ENCODE results near the gene PYDC1.
"Not testable (repeated sequence)": the region's sequence is repeated elsewhere in the genome, so short reads cannot be mapped to it uniquely, and the experiment has no call there.

PYDC1 gene

GRCh38 chr16:31177136-31177535 is 39.8 kb downstream of the PYDC1 start:
- DNase-seq: no peak

GRCh38 chr16:31170048-31170447 is 46.9 kb downstream of the PYDC1 start:
- not testable (repeated sequence) for DNase-seq

DNA sequence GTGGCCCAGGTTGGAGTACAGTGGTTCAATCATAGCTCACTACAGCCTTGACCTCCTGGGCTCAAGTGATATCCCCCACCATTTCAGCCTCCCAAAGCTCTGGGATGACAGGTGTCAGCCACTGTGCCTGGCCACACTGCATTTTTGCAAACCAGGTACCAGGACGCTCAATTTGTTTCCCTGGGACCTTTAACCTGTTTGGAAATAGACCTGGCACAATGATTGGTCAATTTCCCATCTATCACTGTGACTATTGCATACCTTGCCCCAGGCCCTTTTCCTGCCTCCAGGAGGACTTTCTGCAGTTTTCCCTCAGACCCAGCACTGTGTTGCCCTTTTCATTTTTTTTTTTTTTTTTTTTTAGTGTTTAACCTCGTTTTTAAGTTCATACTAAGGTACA is 48.1 kb downstream of the PYDC1 start:
- no peak for DNase-seq

DNA sequence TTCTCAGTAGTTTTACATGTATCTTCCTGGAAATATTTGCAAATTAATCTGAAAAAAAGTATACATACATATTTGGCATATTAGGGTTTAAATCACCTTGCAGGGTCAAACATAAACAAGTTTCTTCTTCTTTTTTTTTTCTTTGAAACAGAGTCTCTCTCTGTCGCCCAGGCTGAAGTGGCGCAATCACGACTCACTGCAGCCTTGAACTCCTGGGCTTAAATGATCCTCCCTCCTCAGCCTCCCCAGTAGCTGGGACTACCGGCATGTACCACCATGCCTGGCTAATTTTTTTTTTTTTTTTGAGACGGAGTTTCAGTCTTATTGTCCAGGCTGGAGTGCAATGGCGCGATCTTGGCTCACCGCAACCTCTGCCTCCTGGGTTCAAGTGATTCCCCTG is 49.6 kb downstream of the PYDC1 start:
- no peak for DNase-seq

Measured in SHP77 treated with DMSO at 0.1 percent for 48 hours (cell line).